ENCODE results near the gene ZNF280D.

The ZNF280D gene

GRCh38 chr15:56653107-56653506, 80.2 kb downstream of the ZNF280D start:
- no peak for TF ChIP-seq CTCF (IDR thresholded peaks at IDR 0.05)

GRCh38 chr15:56648311-56648710, 85.0 kb downstream of the ZNF280D start:
- TF ChIP-seq CTCF (IDR thresholded peaks at IDR 0.05) = no peak

- TF ChIP-seq CTCF (IDR thresholded peaks at IDR 0.05) = no peak
Measured at GRCh38 chr15:56640549-56640948, 92.8 kb downstream of the ZNF280D start.

GRCh38 chr15:56640127-56640526, 93.2 kb downstream of the ZNF280D start:
- no peak for TF ChIP-seq CTCF (IDR thresholded peaks at IDR 0.05)

- TF ChIP-seq CTCF (IDR thresholded peaks at IDR 0.05) = no peak
Measured at GRCh38 chr15:56639631-56640030, 93.7 kb downstream of the ZNF280D start.

- TF ChIP-seq CTCF (IDR thresholded peaks at IDR 0.05) = no peak
Measured at GRCh38 chr15:56631765-56632164, 101.5 kb downstream of the ZNF280D start.

GRCh38 chr15:56628893-56629532, 104.3 kb downstream of the ZNF280D start:
- TF ChIP-seq CTCF (IDR thresholded peaks at IDR 0.05) = no peak

- TF ChIP-seq CTCF (IDR thresholded peaks at IDR 0.05) = no peak
Measured at GRCh38 chr15:56619887-56620286, 113.4 kb downstream of the ZNF280D start.
